Pancreas (tissue), 10 donors: ENCODE measurements around the gene RPP14. TPM values are rescaled to one million over a fixed set of nuclear protein-coding genes. Genes with fewer than 3 reads are reported as not detected.
"Not testable (repeated sequence)": the region's sequence is repeated elsewhere in the genome, so short reads cannot be mapped to it uniquely, and the experiment has no call there.

Source experiments
- ATAC-seq, 4 donors: fragments of 200-7000 bp; cut with Tn5 transposase; one replicate each; pipeline versions ENCODE4 v1.8.0 to v1.9.1; 2020; ENCODE audit warnings: mild to moderate bottlenecking in 4 of 4, moderate library complexity in 4 of 4
- DNase-seq, 6 donors: peaks; one replicate each; pipeline ENCODE4 v3.0.0-alpha.2; 2020
- FAIRE-seq: peaks from 2 replicates; lab custom pipeline; 2012; peaks lifted over from hg19 to GRCh38; lab: Jason Lieb, UNC
- H3K27ac ChIP-seq, 4 donors: fragments of 200-600 bp; sonication (generic); 1 replicate in 3 of 4; 2 replicates in 1 of 4; pipeline versions ENCODE4 v1.5.0 to v1.8.0; 2020
- H3K27me3 ChIP-seq, 4 donors: fragments of 200-600 bp; one replicate each; pipeline ENCODE4 v1.8.0; 2021
- H3K36me3 ChIP-seq, 3 donors: fragments of 200-600 bp; sonication (generic) in 1 of 3; one replicate each; pipeline versions ENCODE4 v1.5.0 to v1.8.0; 2020 to 2021
- H3K4me1 ChIP-seq, 3 donors: fragments of 200-600 bp; one replicate each; pipeline ENCODE4 v1.8.0; 2021
- H3K4me3 ChIP-seq, 4 donors: fragments of 200-600 bp; sonication (generic) in 2 of 4; one replicate each; pipeline versions ENCODE4 v1.5.0 to v1.8.0; 2020 to 2021
- H3K9me3 ChIP-seq, 4 donors: fragments of 200-600 bp; one replicate each; pipeline ENCODE4 v1.8.0; 2021
- WGBS, 2 donors: extraction: QIAGEN DNeasy Blood & Tissue Kit; methylation state at CpG; one replicate each; pipeline ENCODE4 v1.1.7; 2013; 5-methylcytosine and 5-hydroxymethylcytosine counted together
- intact Hi-C, 3 donors: fragments of 100-400 bp; cut with DNase I; formaldehyde crosslinking; loops; one replicate each; pipeline versions ENCODE4 v1.11.1 to v1.14.2; 2022
- polyA plus RNA-seq, 2 donors: library from polyadenylated mRNA; stranded (reverse); fragments of 200-250 nt; gene quantifications; one replicate each; pipeline ENCODE4 v1.2.3, GENCODE V29; 2013
- total RNA-seq, 6 donors: library from RNA; stranded (reverse); fragmentation: NEBNext Ultra II Directional in 4 of 6; extraction: Animal tissue kit (Norgen Biotek cat#: 25700) in 4 of 6; gene quantifications; one replicate each; pipeline versions ENCODE4 v1.2.1 to v1.2.4, GENCODE V29; 2021 to 2023
- TF ChIP-seq, protein P1 (sequence below), 4 donors: fragments of 200-600 bp; sonication (generic) in 3 of 4; IDR thresholded peaks; one replicate each; pipeline versions ENCODE4 v1.5.0 to v1.8.0; 2021; ENCODE audit warnings: antibody characterized with exemption in 4 of 4
- donor health status: healthy with polysubstance abuse.
- donor health status: DM: no; HTN: no; CAD: no; lungs with moderate emphysema.
- donor health status: DM: no; HTN: no; CAD: no.
- donor health status: control.
- donor health status: control.
- donor health status: Bipolar disorder and iron deficiency.
- donor health status: DM: yes; HTN: yes; CAD: no.
- donor health status: DM: no; HTN: no; CAD: no.
- donor health status: DM: no; HTN: no; CAD: no.
- donor health status: DM: yes; HTN: yes; CAD: no.

The RPP14 gene
- total and polyA plus RNA-seq, 8 donors: 5.0 to 8.1 (median 6.7) TPM

DNA sequence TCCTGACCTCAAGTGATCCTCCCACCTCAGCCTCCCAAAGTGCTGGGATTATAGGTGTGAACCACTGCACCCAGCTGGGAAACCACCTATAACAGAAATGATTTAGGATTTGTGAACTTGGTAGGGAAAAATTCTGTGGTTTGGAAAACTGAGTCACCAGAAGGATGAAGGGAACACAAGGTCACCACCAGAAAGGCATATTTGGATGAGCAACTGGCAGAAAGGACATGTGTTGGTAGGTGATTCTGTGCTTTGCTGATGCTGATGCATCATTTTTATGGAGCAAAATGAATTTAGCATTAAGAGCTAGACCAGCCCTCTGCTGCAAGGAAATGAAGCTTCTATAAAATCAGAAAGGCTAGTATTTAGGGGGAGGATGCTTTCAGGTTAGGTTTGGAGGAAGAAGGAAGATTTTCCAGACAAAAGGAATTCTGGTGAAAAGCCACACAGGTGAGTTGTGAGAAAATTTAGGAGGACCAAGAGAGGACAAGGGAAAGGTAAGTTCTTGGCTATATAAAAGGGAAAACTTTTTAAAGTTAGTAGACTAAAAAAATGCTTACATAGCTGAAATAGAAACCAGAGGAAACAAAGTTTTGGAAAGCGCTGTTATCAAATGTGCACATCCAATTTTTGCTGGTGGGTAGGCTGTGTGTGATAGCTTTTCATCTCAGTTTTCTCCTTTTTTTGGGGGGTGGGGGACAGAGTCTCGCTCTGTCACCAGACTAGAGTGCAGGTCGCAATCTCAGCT is 30.3 kb downstream of the RPP14 start:
- Histone ChIP-seq H3K4me1 (peaks cover 0 to 10% (median 5%) of the 10 kb centered on the region in 3 donors), H3K9me3 (no peaks in the 10 kb centered on the region), H3K36me3 (no peaks in the 10 kb centered on the region), H3K27ac (peak overlapping the region in 1 of 4 donors; percentile 15), H3K27me3 (no peaks in the 10 kb centered on the region), H3K4me3 (no peak overlapping the region)
- WGBS, 2 donors: 96 to 100% methylated on average over 3 of the region's 3 CpGs
- TF ChIP-seq, protein P1, sequence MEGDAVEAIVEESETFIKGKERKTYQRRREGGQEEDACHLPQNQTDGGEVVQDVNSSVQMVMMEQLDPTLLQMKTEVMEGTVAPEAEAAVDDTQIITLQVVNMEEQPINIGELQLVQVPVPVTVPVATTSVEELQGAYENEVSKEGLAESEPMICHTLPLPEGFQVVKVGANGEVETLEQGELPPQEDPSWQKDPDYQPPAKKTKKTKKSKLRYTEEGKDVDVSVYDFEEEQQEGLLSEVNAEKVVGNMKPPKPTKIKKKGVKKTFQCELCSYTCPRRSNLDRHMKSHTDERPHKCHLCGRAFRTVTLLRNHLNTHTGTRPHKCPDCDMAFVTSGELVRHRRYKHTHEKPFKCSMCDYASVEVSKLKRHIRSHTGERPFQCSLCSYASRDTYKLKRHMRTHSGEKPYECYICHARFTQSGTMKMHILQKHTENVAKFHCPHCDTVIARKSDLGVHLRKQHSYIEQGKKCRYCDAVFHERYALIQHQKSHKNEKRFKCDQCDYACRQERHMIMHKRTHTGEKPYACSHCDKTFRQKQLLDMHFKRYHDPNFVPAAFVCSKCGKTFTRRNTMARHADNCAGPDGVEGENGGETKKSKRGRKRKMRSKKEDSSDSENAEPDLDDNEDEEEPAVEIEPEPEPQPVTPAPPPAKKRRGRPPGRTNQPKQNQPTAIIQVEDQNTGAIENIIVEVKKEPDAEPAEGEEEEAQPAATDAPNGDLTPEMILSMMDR (IDR thresholded peaks at IDR 0.05): no peak
- FAIRE-seq (no peak), DNase-seq (no peak), ATAC-seq (no peak)
- intact Hi-C loops: loop anchor here in 1 of 3 donors (10.0 kb wide), 1 partner anchor 158 kb away; the partner anchor contains the start of gene KCTD6

DNA sequence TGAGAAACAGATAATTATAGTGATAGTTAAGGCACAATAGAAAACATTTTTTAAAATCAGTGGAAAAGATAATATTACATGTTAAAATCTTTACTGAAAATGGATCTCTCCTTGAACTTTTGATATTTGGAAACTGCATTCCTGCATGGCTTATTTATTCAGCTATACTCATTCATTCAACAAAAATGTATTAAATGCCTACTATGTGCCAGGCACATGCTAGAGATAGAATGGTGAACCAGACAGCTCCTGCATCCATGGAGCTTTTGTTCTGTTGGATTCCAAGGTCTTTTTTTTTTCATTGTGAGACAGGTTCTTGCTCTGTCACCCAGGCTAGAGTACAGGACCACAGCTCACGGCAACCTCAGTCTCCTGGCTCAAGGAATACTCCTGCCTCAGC is 31.1 kb downstream of the RPP14 start:
- Histone ChIP-seq H3K27me3 (no peaks in the 10 kb centered on the region), H3K9me3 (no peaks in the 10 kb centered on the region), H3K27ac (no peak overlapping the region), H3K4me3 (no peak overlapping the region), H3K36me3 (no peaks in the 10 kb centered on the region), H3K4me1 (peaks cover 0 to 10% (median 5%) of the 10 kb centered on the region in 3 donors)
- TF ChIP-seq, protein P1 (IDR thresholded peaks at IDR 0.05): no peak
- FAIRE-seq (no peak), DNase-seq (no peak), ATAC-seq (no peak)
- intact Hi-C loops: loop anchor here in 1 of 3 donors (10.0 kb wide), 1 partner anchor 158 kb away; the partner anchor contains the start of gene KCTD6
- WGBS, 2 donors: 91 to 93% methylated on average over 1 of the region's 1 CpG

DNA sequence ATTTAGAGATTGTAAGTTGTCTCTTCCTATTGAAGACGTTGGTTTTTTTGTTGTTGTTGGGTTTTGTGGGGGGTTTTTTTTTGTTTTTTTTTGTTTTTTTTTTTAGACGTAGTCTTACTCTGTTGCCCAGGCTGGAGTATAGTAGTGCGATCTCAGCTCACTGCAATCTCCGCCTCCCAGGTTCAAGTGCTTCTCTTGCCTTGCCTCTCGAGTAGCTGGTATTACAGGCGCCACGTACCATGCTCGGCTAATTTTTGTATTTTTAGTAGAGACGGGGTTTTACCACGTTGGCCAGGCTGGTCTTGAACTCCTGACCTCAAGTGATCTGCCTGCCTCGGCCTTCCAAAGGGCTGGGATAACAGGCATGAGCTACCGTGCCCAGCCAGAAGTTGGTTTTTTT is 33.1 kb downstream of the RPP14 start:
- H3K27ac ChIP-seq, H3K9me3 ChIP-seq, H3K36me3 ChIP-seq, DNase-seq, H3K4me3 ChIP-seq, FAIRE-seq, ATAC-seq, H3K27me3 ChIP-seq, H3K4me1 ChIP-seq: not testable (repeated sequence)
- intact Hi-C loops: loop anchor here in 1 of 3 donors (10.0 kb wide), 1 partner anchor 156 kb away; the partner anchor contains the start of gene KCTD6
- WGBS, 2 donors: 92 to 96% methylated on average over 12 of the region's 12 CpGs

DNA sequence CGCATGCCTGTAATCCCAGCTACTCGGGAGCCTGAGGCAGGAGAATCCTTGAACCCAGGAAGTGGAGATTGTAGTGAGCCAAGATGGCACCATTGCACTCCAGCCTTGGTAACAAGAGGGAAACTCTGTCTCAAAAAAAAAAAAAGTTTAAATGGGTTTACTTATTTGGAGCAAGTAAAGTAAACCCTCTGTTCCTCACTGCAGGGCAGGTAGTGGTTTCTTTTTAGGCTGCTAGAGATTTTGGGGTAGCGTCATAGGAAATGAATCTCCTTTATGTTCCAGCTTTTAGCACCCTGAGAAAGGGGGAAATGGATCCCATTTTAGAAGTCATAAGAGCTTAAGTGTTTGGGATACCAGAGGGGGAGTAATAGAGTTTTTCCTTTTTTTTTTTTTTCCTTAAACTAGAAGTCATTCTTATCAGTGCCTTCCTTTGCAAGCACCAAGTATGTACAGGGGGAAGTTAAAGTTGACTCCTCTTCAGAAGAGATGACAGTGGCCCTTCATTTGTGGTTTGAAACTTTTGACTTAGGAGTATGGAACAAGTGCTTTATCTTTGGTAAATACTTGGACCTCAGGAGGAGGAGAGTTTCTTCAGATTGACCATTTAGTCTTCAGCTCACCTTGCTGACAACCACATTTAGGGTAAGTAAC is 34.7 kb downstream of the RPP14 start:
- no peaks in the 10 kb centered on the region for H3K4me1 ChIP-seq
- TF ChIP-seq, protein P1 (IDR thresholded peaks at IDR 0.05): no peak

DNA sequence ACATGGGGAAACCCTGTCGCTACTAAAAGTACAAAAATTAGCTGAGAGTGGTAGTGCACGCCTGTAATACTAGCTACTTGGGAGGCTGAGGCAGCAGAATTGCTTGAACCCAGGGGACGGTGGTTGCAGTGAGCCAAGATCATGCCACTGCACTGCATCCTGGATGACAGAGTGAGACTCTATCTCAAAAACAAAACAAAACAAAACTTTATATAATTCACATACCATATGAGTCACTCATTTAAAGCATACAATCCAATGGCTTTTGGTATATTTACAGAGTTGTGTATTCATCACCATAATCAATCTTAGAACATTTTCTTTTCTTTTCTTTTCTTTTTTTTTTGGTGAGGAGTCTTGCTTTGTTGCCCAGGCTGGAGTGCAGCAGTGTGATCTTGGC is 35.3 kb downstream of the RPP14 start:
- no peak overlapping the region for H3K27ac ChIP-seq
- no peak overlapping the region for H3K4me3 ChIP-seq
- H3K4me1 ChIP-seq: no peaks in the 10 kb centered on the region
- no peak for ATAC-seq
- DNase-seq: no peak
- WGBS, 2 donors: 95 to 99% methylated on average over 3 of the region's 3 CpGs
- TF ChIP-seq, protein P1 (IDR thresholded peaks at IDR 0.05): no peak
- FAIRE-seq: no peak
- H3K9me3 ChIP-seq: no peaks in the 10 kb centered on the region
- intact Hi-C loops: no loop called here
- H3K27me3 ChIP-seq: no peaks in the 10 kb centered on the region
- H3K36me3 ChIP-seq: no peaks in the 10 kb centered on the region

More for the DNA sequence above, 34.7 kb downstream of the RPP14 start:
- no peak for DNase-seq
- Histone ChIP-seq H3K36me3 (no peaks in the 10 kb centered on the region), H3K27ac (no peak overlapping the region), H3K27me3 (no peaks in the 10 kb centered on the region), H3K9me3 (no peaks in the 10 kb centered on the region), H3K4me3 (no peak overlapping the region)
- ATAC-seq: no peak
- FAIRE-seq: no peak
- 96 to 98% methylated on average over 3 of the region's 3 CpGs for WGBS, 2 donors
- intact Hi-C loops: no loop called here
